ENCODE data around the gene SDCCAG8. TPM values are rescaled to one million over a fixed set of nuclear protein-coding genes. Genes with fewer than 3 reads are reported as not detected.

The SDCCAG8 gene
- total RNA-seq, 1 experiment from 2014 or later: 194 TPM

DNA sequence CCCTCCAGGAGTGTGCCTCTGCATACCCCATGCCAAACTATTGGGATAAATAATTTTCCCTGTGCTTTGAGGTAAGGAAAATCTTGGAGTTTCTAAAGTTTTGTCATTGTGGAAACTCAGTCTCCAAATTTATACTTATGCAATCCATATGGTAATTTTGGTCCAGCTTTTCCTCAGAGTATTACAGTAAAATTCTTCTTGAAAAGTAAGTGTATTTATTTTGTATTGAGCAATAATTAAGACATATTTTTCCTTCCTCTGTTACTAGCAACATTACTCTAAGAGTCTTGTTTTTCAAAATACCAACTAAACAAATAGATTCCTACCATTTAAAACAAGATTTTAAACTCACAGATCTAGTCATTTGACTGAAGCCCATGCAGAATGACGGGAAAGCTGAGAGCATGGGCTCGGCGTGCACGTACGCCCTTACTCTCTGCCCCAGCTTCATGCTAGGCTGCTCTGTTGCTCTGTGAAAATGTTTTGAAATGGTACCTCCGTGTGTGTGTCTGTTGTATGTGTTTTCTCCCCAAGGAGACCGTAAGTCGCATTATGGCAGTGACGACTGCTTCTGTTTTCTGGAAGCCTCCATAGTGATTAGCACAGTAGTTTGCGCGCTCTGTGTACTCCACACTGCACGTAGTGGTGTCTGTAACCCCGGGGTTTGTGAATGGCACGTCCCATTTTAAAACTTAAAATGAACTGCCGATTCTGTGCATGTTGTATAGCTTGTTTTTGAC is 165.3 kb downstream of the SDCCAG8 start:
- Histone ChIP-seq H3K4me2 (ENCODE audit: low read length) (peak overlapping the region; percentile 80), H3K79me2 (ENCODE audit: low read length) (no peaks in the 10 kb centered on the region), H2AFZ (ENCODE audit: low read length) (peak overlapping the region; percentile 82), H3K9me3 (ENCODE audit: low read length) (no peaks in the 10 kb centered on the region), H3K9me2 (replicated peaks; ENCODE audit: low read length) (no peaks in the 10 kb centered on the region), H3F3A (ENCODE audit: low read length, unreplicated experiment) (no peaks in the 10 kb centered on the region), H3K36me3 (ENCODE audit: low read depth, low read length) (no peaks in the 10 kb centered on the region), H3K27me3 (ENCODE audit: low read length) (no peaks in the 10 kb centered on the region), H3K27ac (ENCODE audit: low read length) (peak overlapping the region; percentile 20), H3K4me1 (ENCODE audit: insufficient read depth, low read length) (peaks cover 20% of the 10 kb centered on the region), H3K9ac (ENCODE audit: low read length) (peak overlapping the region; percentile 38), H4K20me1 (ENCODE audit: low read length) (no peaks in the 10 kb centered on the region), H3K4me3 (ENCODE audit: low read length) (peak overlapping the region; percentile 60)
- DNase-seq (peak; percentile 25), ATAC-seq (peak; percentile 57)
- no TSS peak for BruUV-seq (replicated peaks)
- intact Hi-C loops (cut with micrococcal nuclease): loop anchor here (5.0 kb wide), 1 partner anchor 326 kb away; no protein-coding TSS in a partner anchor
- no peak for TF ChIP-seq EZH2phosphoT487 (IDR thresholded peaks at IDR 0.05; ENCODE audit: borderline replicate concordance, low read length)
- no peak for TF ChIP-seq CTCF (conservative IDR thresholded peaks at IDR 0.05; ENCODE audit: low read depth, low read length)
- TF ChIP-seq EZH2 (IDR thresholded peaks at IDR 0.05; ENCODE audit: low read length, unreplicated experiment): no peak
- CTCF ChIA-PET: interaction anchor here (0.6 to 0.9 kb wide), 2 partner anchors 496 to 879 kb away, joined by 3 read pairs; no protein-coding TSS in a partner anchor
- POLR2A ChIA-PET (ENCODE audit: unreplicated experiment): interaction anchor here (0.5 kb wide), 1 partner anchor 1107 kb away, joined by 3 read pairs; no protein-coding TSS in a partner anchor

DNA sequence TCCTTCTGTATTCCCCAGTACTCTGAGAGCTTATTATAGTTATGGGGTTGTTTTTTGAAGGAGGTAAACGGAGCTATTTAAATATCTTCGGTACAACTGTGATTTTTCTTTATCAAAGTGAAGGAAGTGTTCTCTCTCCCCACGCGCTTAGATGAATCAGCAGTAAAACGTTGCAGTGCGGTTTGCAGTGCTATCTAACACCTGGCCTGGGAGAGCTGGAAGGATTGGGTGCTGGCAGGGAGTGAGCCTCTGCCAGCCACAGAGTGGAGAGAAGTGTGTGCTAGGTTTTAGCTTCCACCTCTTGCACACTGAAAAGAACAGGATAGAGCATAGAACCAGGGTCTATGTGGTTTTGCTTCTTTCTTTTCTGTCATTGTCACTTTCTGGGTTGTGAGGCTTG is 165.9 kb downstream of the SDCCAG8 start:
- CTCF ChIA-PET: interaction anchor here (0.6 to 0.9 kb wide), 2 partner anchors 495 to 878 kb away, joined by 3 read pairs; no protein-coding TSS in a partner anchor
- peak; percentile 100 for ATAC-seq
- Histone ChIP-seq H3K27ac (ENCODE audit: low read length) (peak overlapping the region; percentile 20), H3K36me3 (ENCODE audit: low read depth, low read length) (no peaks in the 10 kb centered on the region), H4K20me1 (ENCODE audit: low read length) (no peaks in the 10 kb centered on the region), H3K27me3 (ENCODE audit: low read length) (no peaks in the 10 kb centered on the region), H3K9me2 (replicated peaks; ENCODE audit: low read length) (no peaks in the 10 kb centered on the region), H3K9ac (ENCODE audit: low read length) (peak overlapping the region; percentile 38), H3K4me3 (ENCODE audit: low read length) (peak overlapping the region; percentile 60), H3K4me2 (ENCODE audit: low read length) (peak overlapping the region; percentile 80), H3K9me3 (ENCODE audit: low read length) (no peaks in the 10 kb centered on the region), H3K79me2 (ENCODE audit: low read length) (no peaks in the 10 kb centered on the region), H2AFZ (ENCODE audit: low read length) (peak overlapping the region; percentile 82), H3K4me1 (ENCODE audit: insufficient read depth, low read length) (peaks cover 20% of the 10 kb centered on the region), H3F3A (ENCODE audit: low read length, unreplicated experiment) (no peaks in the 10 kb centered on the region)
- no peak for TF ChIP-seq EZH2phosphoT487 (IDR thresholded peaks at IDR 0.05; ENCODE audit: borderline replicate concordance, low read length)
- no peak for TF ChIP-seq EZH2 (IDR thresholded peaks at IDR 0.05; ENCODE audit: low read length, unreplicated experiment)
- TF ChIP-seq CTCF (conservative IDR thresholded peaks at IDR 0.05; ENCODE audit: low read depth, low read length): no peak
- DNase-seq: peak; percentile 93
- BruUV-seq (replicated peaks): no TSS peak
- intact Hi-C loops (cut with micrococcal nuclease): loop anchor here (5.0 kb wide), 1 partner anchor 326 kb away; no protein-coding TSS in a partner anchor
- POLR2A ChIA-PET (ENCODE audit: unreplicated experiment): interaction anchor here (0.6 kb wide), 1 partner anchor 960 kb away, joined by 5 read pairs; no protein-coding TSS in a partner anchor
